AG04450 (cell line): ENCODE measurements around the gene CATSPERZ. TPM values are rescaled to one million over a fixed set of nuclear protein-coding genes. Genes with fewer than 3 reads are reported as not detected.

ENCODE experiments used
- CTCF ChIA-PET: fragments of 300-600, 350-600 bp; formaldehyde crosslinking; extraction: SDS; loops from one replicate; lab custom pipeline; 2022; ENCODE audit warnings: antibody characterized with exemption, inconsistent platforms; lab: Charles Lee
- POLR2A ChIA-PET: fragments of 350-600 bp; formaldehyde crosslinking; extraction: SDS; loops from one replicate; lab custom pipeline; 2021; ENCODE audit warnings: antibody characterized with exemption, inconsistent platforms; lab: Yijun Ruan, JAX
- DNase-seq: peaks from one replicate; pipeline ENCODE4 v3.0.0-alpha.2; 2011; ENCODE audit warnings: low read depth, low spot score
- H3K27ac ChIP-seq: one replicate; pipeline ENCODE4 v1.5.1; 2012; ENCODE audit warnings: low read depth, low read length, control low read depth
- H3K27me3 ChIP-seq: one replicate; pipeline ENCODE4 v1.6.0; 2012; ENCODE audit warnings: low read length; ENCODE audit not compliant: control insufficient read depth, insufficient read depth
- H3K4me3 ChIP-seq: 2 replicates; pipeline ENCODE4 v1.5.1; 2011; ENCODE audit warnings: mild to moderate bottlenecking, low read depth, low read length, control low read depth
- H3K9me3 ChIP-seq: 2 replicates; pipeline ENCODE4 v1.5.1; 2012; ENCODE audit warnings: low read length; ENCODE audit not compliant: control insufficient read depth, insufficient read depth
- CTCF ChIP-seq: IDR thresholded peaks from 2 replicates; pipeline ENCODE4 v1.5.1; 2011; ENCODE audit warnings: low read depth, low read length, control low read depth, inconsistent platforms
- polyA minus RNA-seq: library from RNA; depleted of rRNA, polyadenylated mRNA; stranded (reverse); fragments of >200 nt; gene quantifications from 2 replicates; pipeline ENCODE4 v1.2.3, GENCODE V29; 2011; rRNA and poly(A)+ RNA removed
- polyA plus RNA-seq: library from polyadenylated mRNA; depleted of rRNA; stranded (reverse); fragments of >200 nt; gene quantifications from 2 replicates; pipeline ENCODE4 v1.2.3, GENCODE V29; 2011; rRNA removed

Gene CATSPERZ
- polyA plus RNA-seq: 0.14 TPM in 1 of 2 replicates, not detected in the other
- not detected in 2 replicates for polyA minus RNA-seq

GRCh38 chr11:64299847-64300648 is at the start of gene CATSPERZ:
Gene CATSPERZ (plus strand): TSS chr11:64300358. CDS start chr11:64300411, 53 bp downstream.
- Histone ChIP-seq H3K27me3 (peaks cover 58% of the 10 kb centered on the region), H3K27ac (no peak within 1 kb of the TSS), H3K4me3 (peak within 1 kb of the TSS; percentile 31), H3K9me3 (peaks cover 4% of the 10 kb centered on the region; the same call in 1 of the 2 replicates)
- no peak for DNase-seq
- ChIA-PET POLR2A (interaction anchor here (0.6 to 1.1 kb wide), 5 partner anchors 29 to 115 kb away, joined by 3 to 7 read pairs (median 3); no protein-coding TSS in a partner anchor), CTCF (interaction anchor here (0.8 to 5.1 kb wide), 20 partner anchors 11 to 448 kb away, joined by 3 to 125 read pairs (median 6); partner anchors contain the start of genes BAD, FERMT3, GPR137 and KCNK4)
- no peak for TF ChIP-seq CTCF

GRCh38 chr11:64250415-64251015 is 49.6 kb upstream of the CATSPERZ start:
- DNase-seq: no peak
- H3K27ac ChIP-seq: no peak overlapping the region
- H3K9me3 ChIP-seq: no peaks in the 10 kb centered on the region
- H3K4me3 ChIP-seq: peak overlapping the region; percentile 69
- no peak for TF ChIP-seq CTCF
- CTCF ChIA-PET: interaction anchor here (0.9 to 3.9 kb wide), 11 partner anchors 10 to 105 kb away, joined by 3 to 50 read pairs (median 7); partner anchors contain the start of gene CATSPERZ
- no peaks in the 10 kb centered on the region for H3K27me3 ChIP-seq
- POLR2A ChIA-PET: interaction anchor here (0.6 to 1.7 kb wide), 3 partner anchors 59 to 672 kb away, joined by 3 to 4 read pairs (median 4); partner anchors contain the start of genes PRDX5 and TRMT112

- Histone ChIP-seq H3K27ac (peak within 1 kb of the TSS; percentile 11), H3K27me3 (no peaks in the 10 kb centered on the region), H3K9me3 (no peaks in the 10 kb centered on the region), H3K4me3 (peak within 1 kb of the TSS; percentile 77)
- CTCF ChIA-PET: interaction anchor here (0.6 to 3.9 kb wide), 15 partner anchors 8 to 104 kb away, joined by 3 to 50 read pairs (median 5); partner anchors contain the start of gene CATSPERZ
- TF ChIP-seq CTCF: peak; percentile 53
- POLR2A ChIA-PET: interaction anchor here (0.5 to 1.7 kb wide), 6 partner anchors 10 to 1221 kb away, joined by 3 to 8 read pairs (median 5); partner anchors contain the start of genes FKBP2, PRDX5 and TRMT112
- no peak for DNase-seq
Measured at GRCh38 chr11:64251016-64251752, 49.0 kb upstream of the CATSPERZ start, which contains the start of gene PLCB3. Gene PLCB3 (plus strand): TSS chr11:64251530. CDS start chr11:64251650, 120 bp downstream.

GRCh38 chr11:64251753-64252002 is 48.5 kb upstream of the CATSPERZ start:
- Histone ChIP-seq H3K4me3 (peak overlapping the region; percentile 77), H3K9me3 (no peaks in the 10 kb centered on the region), H3K27me3 (no peaks in the 10 kb centered on the region), H3K27ac (peak overlapping the region; percentile 11)
- ChIA-PET CTCF (interaction anchor here (0.6 to 3.9 kb wide), 9 partner anchors 9 to 103 kb away, joined by 3 to 50 read pairs (median 3); partner anchors contain the start of gene CATSPERZ), POLR2A (interaction anchor here (0.5 to 1.5 kb wide), 7 partner anchors 11 to 1220 kb away, joined by 3 to 11 read pairs (median 8); partner anchors contain the start of gene FKBP2)
- TF ChIP-seq CTCF: no peak
- DNase-seq: no peak
